Esophagus squamous epithelium (tissue), 5 donors: ENCODE data around the gene VPS18. TPM values are rescaled to one million over a fixed set of nuclear protein-coding genes. Genes with fewer than 3 reads are reported as not detected.

ENCODE experiments used
- DNase-seq: peaks from one replicate; lab custom pipeline; 2025; lab: John Stamatoyannopoulos, UW
- H3K27ac ChIP-seq, 4 donors: fragments of 200-600 bp; sonication (generic); one replicate each; pipeline ENCODE4 v1.5.1; 2016 to 2019; ENCODE audit warnings: mild to moderate bottlenecking in 1 of 4
- H3K27me3 ChIP-seq, 4 donors: fragments of 200-600 bp; sonication (generic); 1 replicate in 3 of 4; 2 replicates in 1 of 4; pipeline versions ENCODE4 v1.5.1 to v1.6.0; 2017 to 2021; ENCODE audit warnings: antibody characterized with exemption in 1 of 4
- H3K36me3 ChIP-seq, 3 donors: fragments of 200-600 bp; sonication (generic); one replicate each; pipeline ENCODE4 v1.5.1; 2016 to 2019
- H3K4me1 ChIP-seq, 3 donors: fragments of 200-600 bp; sonication (generic); one replicate each; pipeline ENCODE4 v1.5.1; 2017 to 2019
- H3K4me3 ChIP-seq, 4 donors: fragments of 200-600 bp; sonication (generic); 1 replicate in 3 of 4; 2 replicates in 1 of 4; pipeline ENCODE4 v1.5.1; 2016 to 2019; ENCODE audit warnings: mild to moderate bottlenecking in 2 of 4, moderate library complexity in 1 of 4
- H3K9me3 ChIP-seq, 3 donors: fragments of 200-600 bp; sonication (generic); one replicate each; pipeline ENCODE4 v1.5.1; 2016 to 2019
- POLR2A ChIP-seq, 4 donors: fragments of 450-650 bp; IDR thresholded peaks; one replicate each; pipeline ENCODE4 v1.6.1; 2017; ENCODE audit warnings: antibody characterized with exemption in 4 of 4, mild to moderate bottlenecking in 4 of 4, moderate library complexity in 3 of 4
- WGBS, 2 donors: methylation state at CpG; one replicate each; pipeline ENCODE4 v1.1.5; 2018; 5-methylcytosine and 5-hydroxymethylcytosine counted together
- intact Hi-C: fragments of 100-400 bp; cut with DNase I; formaldehyde crosslinking; loops from one replicate; pipeline ENCODE4 v1.15.0; 2022
- total RNA-seq, 4 donors: library from RNA; depleted of rRNA; stranded (reverse); fragments of >200 nt; gene quantifications; one replicate each; pipeline ENCODE4 v1.1.0, GENCODE V29; 2016
- TF ChIP-seq, protein P1 (sequence below), 6 experiments: fragments of 450-650 bp in 4 of 6; fragments of 200-600 bp in 2 of 6; sonication (generic) in 2 of 6; IDR thresholded peaks; one replicate each; pipeline ENCODE4 v1.5.1; 2016 to 2019; ENCODE audit warnings: antibody characterized with exemption in 6 of 6, mild to moderate bottlenecking in 4 of 6, moderate library complexity in 4 of 6
- donor health status: DM: yes; HTN: yes; CAD: no.

Gene VPS18
- total RNA-seq, 4 donors from 2014 or later = 17.4 to 25.9 (median 20.7) TPM

- no peak for DNase-seq
- Histone ChIP-seq H3K27me3 (peaks cover 27 to 100% (median 45%) of the 10 kb centered on the region in 4 donors), H3K27ac (no peak overlapping the region), H3K36me3 (no peaks in the 10 kb centered on the region), H3K9me3 (no peaks in the 10 kb centered on the region), H3K4me1 (peaks cover 52 to 65% (median 55%) of the 10 kb centered on the region in 3 donors), H3K4me3 (peak overlapping the region in 3 of 4 donors; percentile 32 to 65 (median 52))
- intact Hi-C loops = no loop called here
- 10 to 40% methylated on average over 10 to 13 of the region's 33 CpGs for WGBS, 2 donors
- TF ChIP-seq, protein P1, sequence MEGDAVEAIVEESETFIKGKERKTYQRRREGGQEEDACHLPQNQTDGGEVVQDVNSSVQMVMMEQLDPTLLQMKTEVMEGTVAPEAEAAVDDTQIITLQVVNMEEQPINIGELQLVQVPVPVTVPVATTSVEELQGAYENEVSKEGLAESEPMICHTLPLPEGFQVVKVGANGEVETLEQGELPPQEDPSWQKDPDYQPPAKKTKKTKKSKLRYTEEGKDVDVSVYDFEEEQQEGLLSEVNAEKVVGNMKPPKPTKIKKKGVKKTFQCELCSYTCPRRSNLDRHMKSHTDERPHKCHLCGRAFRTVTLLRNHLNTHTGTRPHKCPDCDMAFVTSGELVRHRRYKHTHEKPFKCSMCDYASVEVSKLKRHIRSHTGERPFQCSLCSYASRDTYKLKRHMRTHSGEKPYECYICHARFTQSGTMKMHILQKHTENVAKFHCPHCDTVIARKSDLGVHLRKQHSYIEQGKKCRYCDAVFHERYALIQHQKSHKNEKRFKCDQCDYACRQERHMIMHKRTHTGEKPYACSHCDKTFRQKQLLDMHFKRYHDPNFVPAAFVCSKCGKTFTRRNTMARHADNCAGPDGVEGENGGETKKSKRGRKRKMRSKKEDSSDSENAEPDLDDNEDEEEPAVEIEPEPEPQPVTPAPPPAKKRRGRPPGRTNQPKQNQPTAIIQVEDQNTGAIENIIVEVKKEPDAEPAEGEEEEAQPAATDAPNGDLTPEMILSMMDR (IDR thresholded peaks at IDR 0.05) = no peak
- no peak for TF ChIP-seq POLR2A (IDR thresholded peaks at IDR 0.05)
Observed at GRCh38 chr15:40926659-40927494, 32.6 kb downstream of the VPS18 start.

DNA sequence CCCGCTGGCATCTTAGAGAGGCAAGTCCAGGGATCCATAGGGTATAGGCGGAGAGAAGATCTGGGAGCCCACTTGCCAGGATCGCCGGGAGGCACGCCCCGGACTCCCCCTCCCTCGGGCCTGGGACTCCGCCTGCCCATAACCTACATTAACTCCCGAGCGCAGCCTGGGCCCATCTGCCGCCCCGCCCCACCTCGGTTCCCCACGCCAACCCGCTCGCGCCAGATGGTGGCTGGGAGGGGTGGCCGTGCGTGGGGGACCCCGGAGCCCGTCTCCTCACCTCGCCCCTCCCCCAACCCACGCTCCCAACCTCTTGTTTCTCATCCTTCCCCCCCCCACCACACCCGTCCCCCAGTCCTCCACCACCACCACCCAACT, 33.2 kb downstream of the VPS18 start:
- Histone ChIP-seq H3K4me1 (peaks cover 52 to 72% (median 55%) of the 10 kb centered on the region in 3 donors), H3K27ac (no peak overlapping the region), H3K36me3 (no peaks in the 10 kb centered on the region), H3K4me3 (peak overlapping the region in 3 of 4 donors; percentile 52 to 65 (median 56)), H3K27me3 (peaks cover 27 to 100% (median 45%) of the 10 kb centered on the region in 4 donors), H3K9me3 (no peaks in the 10 kb centered on the region)
- TF ChIP-seq POLR2A (IDR thresholded peaks at IDR 0.05) = no peak
- TF ChIP-seq, protein P1 (IDR thresholded peaks at IDR 0.05) = no peak
- no peak for DNase-seq
- 6 to 22% methylated on average over 15 to 17 of the region's 24 CpGs for WGBS, 2 donors
- intact Hi-C loops = no loop called here

- intact Hi-C loops = no loop called here
- WGBS, 2 donors = 0% methylated on average over 5 of the region's 68 CpGs; no CpG with 5 or more reads in 1 of the 2 donors
- no peaks in the 10 kb centered on the region for H3K36me3 ChIP-seq
- no peak for TF ChIP-seq POLR2A (IDR thresholded peaks at IDR 0.05)
- TF ChIP-seq, protein P1 (IDR thresholded peaks at IDR 0.05) = no peak
- no peaks in the 10 kb centered on the region for H3K9me3 ChIP-seq
- peak overlapping the region; percentile 6 to 65 (median 54) for H3K4me3 ChIP-seq
- peak overlapping the region in 2 of 4 donors; percentile 5 to 17 for H3K27ac ChIP-seq
- H3K27me3 ChIP-seq = peaks cover 27 to 99% (median 45%) of the 10 kb centered on the region in 4 donors
- no peak for DNase-seq
- peaks cover 52 to 77% (median 55%) of the 10 kb centered on the region in 3 donors for H3K4me1 ChIP-seq
Observed at GRCh38 chr15:40927873-40928806, 33.9 kb downstream of the VPS18 start.

DNA sequence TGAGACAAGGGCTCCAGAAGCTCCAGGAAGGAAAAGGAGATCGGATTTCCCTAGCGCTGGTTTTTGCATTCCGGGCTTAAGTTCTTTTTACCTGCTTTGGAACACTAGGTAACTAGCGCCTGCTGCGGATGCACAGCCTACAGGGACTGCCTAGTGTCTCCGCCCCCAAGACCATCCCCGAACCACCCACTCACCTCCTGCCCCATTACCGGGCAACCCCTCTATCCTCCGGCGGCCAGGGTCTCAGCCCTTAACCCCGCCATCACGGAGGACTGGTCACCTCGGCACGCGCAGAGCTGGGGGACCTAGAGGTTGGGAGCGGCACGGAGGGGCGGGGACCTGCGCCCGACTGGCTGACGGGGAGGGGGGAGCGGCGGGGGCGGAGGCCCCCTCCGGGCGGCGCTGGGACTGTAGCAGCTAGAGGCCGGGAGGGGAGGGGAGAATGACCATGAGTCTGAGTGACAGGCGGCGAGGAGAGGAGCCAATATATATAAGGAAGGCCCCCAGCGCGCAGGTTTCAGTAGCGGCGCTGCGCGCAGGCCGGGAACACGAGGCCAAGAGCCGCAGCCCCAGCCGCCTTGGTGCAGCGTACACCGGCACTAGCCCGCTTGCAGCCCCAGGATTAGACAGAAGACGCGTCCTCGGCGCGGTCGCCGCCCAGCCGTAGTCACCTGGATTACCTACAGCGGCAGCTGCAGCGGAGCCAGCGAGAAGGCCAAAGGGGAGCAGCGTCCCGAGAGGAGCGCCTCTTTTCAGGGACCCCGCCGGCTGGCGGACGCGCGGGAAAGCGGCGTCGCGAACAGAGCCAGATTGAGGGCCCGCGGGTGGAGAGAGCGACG, 34.8 kb downstream of the VPS18 start, which contains the start of gene DLL4:
Gene DLL4 (plus strand): TSS at position 520 of the 839 bp plus-strand sequence. CDS start 329 bp downstream, outside the sequence.
- Histone ChIP-seq H3K27me3 (peaks cover 27 to 94% (median 45%) of the 10 kb centered on the region in 4 donors), H3K9me3 (no peaks in the 10 kb centered on the region), H3K4me1 (peaks cover 52 to 77% (median 55%) of the 10 kb centered on the region in 3 donors), H3K27ac (peak within 1 kb of the TSS; percentile 3 to 66 (median 49)), H3K4me3 (peak within 1 kb of the TSS; percentile 30 to 65 (median 54)), H3K36me3 (no peaks in the 10 kb centered on the region)
- intact Hi-C loops = no loop called here
- TF ChIP-seq POLR2A (IDR thresholded peaks at IDR 0.05) = peak in 2 of 4 donors; percentile 66 to 73
- TF ChIP-seq, protein P1 (IDR thresholded peaks at IDR 0.05) = no peak
- 1 to 5% methylated on average over 13 to 19 of the region's 71 CpGs for WGBS, 2 donors
- no peak for DNase-seq
